GM21717 (cell line): ENCODE results near the gene PRDM16.

Source experiments
- ATAC-seq: cut with Tn5 transposase; IDR thresholded peaks from one replicate; pipeline ENCODE4 v1.9.1; 2021; ENCODE audit warnings: mild to moderate bottlenecking, moderate library complexity; ENCODE audit not compliant: unreplicated experiment

Gene PRDM16

DNA sequence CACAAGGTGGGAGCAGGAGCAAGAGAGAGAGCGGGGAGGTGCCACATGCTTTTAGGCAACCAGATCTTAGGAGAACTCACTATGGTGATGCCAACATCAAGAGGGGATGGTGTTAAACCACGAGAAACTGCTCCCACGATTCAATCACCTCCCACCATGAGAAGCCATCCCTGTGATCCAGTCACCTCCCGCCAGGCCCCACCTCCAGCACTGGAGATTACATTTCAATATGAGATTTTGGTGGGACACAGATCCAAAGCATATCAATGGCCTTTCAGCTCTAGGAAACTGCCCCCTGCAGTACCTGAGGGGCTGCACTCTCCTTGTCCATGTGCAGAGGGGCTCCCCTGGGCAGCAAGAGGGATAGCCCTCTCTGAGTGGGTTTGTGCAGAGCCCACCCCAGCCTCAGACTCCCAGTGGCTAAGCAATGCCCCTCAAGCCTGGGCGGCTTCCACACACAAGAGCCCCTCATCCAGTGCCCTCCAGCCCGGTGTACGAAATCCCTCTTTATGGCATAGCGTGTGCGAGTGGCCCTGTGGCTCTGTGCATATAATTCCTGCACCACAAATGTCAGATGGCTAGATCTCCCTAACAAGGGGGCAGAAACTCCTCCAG lies 15.5 kb upstream of the PRDM16 start:
- no peak for ATAC-seq

DNA sequence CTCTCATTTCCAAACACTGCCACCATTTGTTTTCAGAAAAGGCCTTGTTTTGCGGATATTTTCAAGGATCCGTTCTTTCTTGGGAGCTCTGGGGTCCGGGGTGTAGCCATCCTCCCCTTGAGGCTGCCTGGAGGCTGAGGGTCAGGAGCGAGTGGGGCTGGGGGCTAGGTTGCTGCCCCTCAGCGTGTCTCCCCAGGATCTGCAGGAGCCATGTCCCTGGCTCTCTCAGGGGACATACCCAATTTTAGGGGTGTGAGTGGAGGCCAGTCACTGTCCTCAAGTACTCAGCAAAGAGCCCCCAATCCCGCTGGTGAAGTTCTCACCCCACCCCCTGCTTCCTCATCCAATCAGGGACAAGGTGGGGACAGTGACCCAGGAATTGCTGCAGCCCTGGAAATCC lies 15.0 kb upstream of the PRDM16 start:
- no peak for ATAC-seq

DNA sequence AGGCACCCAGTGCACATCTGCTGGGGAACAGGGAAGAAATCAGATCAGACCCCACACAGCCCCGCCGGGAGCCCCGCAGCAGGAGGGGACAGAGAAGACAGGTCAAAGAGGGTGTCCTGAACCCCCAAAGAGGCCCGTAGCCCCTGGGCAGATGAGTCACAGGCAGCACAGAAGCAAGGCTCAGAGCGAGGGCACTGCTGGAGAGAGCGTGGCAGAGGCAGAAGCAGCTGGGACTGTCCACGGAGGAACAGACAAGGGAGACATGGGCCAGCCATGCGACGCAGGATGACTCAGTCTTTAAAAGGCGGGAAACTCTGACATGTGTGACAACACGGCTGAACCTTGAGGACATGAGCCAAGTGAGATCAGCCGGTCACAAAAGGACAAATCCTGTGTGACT lies 14.5 kb upstream of the PRDM16 start:
- ATAC-seq: no peak

DNA sequence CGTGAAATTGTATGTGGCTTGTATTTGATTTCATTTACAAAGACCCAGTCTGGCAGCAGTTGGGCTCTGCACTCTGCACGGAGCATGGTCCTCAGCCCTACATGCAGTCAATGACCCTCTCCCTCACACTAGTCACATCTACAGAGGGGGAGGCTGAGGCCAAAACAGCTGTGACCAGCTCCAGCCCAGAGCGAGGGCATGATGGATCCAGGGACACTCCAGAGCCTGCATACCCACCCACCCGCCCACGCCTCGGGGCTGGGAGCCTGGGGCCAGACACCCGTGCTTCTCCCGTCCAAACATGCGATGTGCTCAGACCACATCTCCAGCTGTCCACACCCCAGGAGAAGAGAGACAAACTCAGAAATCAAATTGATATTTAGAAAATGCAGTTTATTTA lies 14.0 kb upstream of the PRDM16 start:
- ATAC-seq: no peak

DNA sequence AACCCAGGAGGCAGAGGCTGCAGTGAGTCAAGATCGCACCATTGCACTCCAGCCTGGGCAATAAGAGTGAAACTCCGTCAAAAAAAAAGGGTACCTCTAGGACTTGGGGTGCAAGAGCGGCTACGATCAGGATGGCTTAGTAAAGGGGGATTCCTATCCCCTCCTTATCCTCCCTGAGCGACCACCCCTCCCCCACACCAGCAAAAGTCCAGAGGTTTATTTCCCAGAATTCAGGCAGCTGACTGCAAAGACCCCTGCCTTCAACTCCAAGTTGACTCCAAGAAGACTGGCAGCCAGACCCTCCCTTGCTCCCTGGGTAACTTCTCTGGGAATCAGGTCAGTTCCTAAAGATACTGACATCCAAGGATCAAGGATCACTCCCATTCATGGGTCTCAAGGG lies 12.4 kb upstream of the PRDM16 start:
- ATAC-seq: no peak

DNA sequence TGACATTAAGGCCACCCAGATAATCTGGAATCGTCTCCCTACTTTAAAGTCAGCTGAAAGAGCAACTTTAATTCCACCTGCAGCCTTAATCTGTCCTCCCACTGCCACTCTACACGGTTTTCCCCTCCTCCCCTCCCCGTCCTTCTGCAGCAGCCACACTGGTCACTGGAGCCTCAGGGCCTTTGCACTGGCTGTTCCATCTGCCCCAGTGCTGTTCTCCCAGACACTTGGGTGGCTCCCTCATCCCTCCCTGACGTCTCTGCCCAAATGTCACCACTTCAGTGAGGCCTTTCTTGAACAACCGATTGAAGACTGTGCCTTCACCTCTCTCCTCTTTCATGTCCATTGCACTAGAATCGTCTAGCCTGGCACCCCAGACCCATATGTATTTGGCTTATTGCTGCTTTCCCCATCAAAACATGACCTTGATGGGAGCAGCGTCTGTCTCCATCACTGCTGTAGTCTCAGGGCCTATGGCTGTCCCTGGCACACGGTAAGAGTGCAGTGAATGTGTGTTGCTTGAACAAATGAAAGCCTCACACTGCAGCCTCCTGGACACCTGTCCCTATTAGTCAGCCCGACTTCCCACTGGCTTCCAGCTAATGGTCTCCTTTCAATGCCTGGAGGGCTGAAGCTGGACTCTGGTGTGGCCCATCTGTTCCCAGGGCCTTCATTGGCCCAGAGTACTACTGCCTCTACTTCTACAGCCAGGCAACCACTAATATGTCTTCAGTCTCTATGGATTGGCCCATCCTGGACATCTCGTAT lies 10.6 kb upstream of the PRDM16 start:
- no peak for ATAC-seq

DNA sequence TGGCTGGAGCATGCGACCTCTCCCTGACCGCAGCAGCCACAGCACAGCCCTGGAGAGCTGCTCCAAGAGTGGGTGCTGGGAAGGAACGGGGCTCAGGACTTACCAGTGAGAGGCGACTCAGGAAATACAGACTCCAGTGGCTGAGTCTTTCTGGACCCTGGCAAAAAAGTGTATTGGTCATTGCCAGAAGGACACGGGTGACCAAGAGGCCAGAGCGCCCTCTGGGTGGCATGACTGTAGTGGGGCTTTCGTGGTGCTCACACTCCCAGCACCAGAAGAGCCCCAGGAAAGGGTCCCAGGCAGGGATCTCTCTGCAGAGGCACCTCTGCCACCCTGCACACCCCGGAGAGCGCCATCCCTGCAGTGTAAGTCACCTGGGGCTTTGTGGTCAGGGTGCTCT lies 8.9 kb upstream of the PRDM16 start:
- ATAC-seq: no peak

DNA sequence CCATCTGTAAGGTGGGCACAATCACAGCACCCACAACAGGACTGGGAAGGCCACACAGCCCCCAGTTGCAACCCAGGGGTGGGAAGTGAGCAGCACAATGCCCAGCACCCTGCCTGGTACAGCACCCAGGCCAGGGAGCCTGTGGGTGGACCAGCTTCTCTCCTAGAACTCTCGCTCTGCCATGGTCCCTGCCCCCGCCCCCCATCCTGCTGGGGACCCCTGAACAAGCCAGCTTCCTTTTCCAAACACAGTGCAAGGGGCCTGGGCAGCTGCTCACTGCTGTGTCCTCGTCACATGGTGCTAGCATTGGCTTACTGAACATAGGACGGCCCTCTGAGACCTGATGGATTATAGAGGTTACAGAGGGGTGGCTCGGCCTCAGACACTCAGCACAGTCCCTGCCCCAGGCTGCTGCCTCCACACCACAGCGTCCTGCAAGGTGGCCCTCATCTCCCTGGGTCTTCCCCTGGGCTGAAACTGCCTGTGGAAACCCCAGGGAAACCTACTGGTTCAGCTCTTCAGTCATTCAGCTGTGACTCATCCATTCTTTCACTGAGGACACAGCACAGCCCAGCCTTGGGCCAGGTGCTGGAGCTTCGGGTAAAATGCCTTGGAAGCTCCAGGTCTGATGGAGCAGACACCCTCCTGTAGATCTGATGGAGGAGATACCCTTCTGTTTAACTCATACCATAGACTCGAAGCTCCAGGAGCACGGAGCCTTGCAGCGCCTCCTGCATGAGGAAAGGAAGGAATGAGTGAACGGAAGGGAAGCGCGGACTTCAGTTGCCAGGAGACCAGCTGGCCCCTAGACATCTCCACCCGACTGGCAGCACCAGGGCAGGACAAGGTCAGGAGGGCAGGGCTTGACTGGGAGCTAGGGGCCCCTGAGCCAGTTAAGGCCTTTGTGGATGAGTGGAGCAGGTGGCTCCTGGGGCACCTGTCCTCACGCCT lies 8.1 kb upstream of the PRDM16 start:
- ATAC-seq: no peak

DNA sequence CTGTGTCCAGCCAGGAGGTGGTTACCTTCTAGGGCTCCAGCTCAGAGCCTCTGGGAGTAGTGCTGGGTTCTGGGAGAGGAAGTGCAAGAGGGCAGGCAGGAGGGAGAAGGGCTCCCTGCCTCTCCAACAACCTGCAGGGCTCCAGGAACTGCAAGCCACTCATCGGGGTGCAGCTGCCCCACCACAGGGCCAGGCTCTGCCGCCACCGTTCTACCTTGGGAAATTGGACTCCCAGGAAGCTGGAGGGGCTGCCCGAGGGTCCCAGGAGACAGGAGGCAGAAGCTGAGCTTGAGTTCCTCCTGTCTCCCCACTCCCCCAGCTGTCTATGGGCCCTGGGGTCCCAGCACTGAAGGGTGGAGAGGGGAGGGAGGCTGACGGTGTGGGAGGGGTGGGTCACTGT lies 7.4 kb upstream of the PRDM16 start:
- no peak for ATAC-seq

DNA sequence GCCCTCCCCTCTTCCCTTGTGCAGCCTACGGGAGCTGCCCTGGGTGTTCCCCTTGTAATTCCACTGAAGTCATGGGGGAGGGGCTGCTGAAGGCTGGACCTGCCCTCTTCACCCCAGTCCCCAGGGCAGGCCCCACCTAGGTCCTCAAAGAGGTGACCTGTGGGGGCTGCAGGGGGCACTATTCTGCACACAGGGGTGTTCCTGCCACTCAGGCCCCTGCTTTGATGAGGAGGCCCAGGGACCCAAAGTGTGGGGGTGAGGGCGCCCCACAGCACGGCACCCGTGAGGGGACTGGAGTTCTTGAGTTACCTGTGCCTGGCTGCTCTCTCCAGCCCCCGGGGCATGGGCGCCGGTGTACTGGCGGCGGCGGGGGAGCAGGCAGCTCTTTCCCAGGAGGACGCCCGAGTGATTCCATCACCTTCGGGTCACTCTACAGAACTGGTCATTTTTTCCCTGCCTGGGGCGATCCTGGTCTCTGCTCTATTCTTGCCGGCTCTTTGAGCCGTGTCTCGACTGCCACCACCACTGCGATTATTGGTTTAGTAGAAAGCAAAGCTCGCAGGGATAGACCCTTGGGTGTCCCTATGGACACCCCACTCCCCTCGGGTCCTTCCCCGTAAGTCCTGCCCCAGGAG lies 6.9 kb upstream of the PRDM16 start:
- no peak for ATAC-seq

DNA sequence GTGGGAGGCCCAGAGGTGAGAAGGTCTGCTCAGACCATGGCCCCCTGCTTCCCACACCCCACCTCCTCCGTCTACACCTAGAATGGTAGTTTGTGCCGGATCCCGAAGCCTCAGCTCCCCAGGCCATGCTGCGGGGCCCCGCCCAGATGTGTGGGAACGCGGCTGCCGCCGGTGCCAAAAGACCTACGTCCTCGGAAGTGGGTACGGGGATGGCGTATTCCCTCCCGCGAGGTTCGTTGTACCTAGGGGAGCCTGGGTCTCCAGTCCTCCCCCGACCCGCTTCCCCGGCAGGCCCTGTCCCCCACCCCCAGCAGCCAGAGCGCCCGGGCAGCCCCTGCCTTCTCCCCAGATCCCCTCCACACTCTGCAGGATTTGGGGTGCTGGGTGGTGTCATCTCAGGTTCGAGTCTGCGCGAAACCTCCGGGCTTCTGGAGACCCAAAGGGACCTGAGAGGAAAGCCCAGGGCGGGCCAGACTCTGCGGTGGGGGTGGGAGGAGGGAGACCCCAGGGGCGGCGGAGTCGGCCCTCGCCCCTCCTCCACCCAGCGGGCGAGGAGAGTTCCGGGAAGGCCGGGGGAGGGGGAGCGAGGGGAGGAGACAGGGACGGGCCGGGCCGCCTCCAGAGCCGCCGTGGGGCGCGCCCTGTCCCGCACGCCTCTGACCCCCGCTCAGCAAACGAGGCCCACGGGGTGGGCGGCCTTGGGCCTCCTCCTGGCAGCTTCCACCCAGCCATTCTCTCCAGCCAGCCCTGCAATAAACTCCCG lies 6.2 kb upstream of the PRDM16 start:
- ATAC-seq: no peak

DNA sequence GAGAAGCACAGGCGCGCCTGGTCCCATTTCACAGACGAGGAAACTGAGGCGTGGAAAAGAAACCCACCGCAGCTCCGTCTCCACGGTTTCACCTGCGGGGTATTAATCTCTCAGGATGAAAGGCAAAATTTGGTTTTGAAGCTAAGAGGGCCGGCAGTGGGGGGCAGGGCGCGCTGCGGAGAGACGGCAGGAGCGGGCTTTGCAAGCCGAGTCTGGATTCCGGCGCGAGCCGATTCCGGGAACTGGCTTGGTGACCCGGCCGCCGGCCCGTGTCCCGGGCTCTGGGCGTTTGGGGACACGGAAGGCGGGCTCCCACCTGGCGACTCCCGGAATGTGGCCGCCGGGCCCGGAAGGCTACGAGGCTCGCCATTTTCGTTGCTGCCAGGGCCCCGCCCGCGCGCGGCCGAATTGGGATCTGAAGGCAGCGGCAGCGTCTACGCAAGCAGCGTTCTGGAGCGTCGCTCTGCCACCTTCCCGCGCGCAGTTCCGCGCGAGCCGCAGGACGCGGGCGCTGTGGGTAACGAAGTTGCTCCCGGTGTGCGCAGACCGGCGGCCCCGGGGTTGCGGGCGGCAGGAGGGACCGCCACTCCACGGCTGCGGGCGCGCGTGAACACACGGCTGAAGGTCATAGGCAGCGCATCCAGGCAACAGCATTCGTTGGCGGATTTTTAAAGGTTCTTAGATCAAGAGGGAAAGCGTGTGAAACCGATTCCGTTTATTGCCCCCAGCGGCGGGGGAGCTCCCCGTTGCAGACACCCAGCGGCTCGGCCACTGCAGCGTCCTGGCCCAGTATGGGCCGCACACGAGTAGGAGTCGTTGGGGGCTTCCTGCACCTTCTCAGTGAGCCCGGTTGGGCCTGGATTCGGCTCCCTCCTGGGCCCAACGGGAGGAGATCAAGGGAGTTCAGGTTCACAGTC lies 5.4 kb upstream of the PRDM16 start:
- no peak for ATAC-seq

DNA sequence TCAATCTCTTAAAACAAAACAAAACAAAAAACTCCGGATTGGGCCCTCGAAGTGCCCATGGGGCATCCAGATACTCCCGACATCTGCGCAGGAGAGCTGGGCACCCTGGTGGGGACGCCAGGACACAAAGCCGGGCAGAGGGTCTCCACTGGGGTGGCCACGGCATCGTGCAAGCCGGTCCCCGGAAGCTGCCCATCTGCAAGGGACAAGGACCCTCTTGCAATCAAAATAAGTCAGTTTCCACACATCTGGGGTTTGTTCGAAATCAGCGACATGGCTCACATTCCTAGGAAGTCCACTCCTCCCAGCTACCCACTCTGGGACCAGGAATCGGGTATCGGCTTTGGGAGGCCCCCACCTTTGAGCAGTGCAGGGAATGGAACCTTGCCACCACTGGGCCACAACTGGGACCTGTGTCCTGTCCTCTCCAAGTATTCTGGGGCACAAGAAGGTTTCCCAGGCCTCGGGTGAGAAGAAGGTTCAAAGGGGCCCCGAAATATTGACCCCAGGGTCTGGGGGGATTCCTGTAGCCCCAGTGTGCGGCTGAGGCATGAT lies 4.6 kb upstream of the PRDM16 start:
- no peak for ATAC-seq

DNA sequence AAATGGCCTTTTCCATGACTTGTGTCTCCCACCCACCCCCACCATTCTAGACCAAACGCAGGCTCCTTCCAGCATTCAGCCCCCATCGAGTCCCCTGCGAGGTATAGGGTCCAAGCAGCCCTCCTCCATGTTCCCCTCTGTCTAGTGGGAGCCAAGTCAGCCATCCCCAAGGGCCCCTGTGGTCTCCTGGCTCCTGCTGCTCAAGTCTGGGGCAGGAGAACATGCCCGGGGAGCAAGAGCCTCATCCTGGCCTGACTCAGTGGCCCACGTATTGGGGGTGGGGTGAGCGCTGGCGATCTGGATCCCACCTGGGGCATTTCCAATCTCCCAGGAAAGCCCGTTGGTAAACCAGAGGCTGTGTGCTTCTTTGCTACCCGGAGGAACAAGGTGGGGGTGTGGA lies 4.1 kb upstream of the PRDM16 start:
- ATAC-seq: no peak

DNA sequence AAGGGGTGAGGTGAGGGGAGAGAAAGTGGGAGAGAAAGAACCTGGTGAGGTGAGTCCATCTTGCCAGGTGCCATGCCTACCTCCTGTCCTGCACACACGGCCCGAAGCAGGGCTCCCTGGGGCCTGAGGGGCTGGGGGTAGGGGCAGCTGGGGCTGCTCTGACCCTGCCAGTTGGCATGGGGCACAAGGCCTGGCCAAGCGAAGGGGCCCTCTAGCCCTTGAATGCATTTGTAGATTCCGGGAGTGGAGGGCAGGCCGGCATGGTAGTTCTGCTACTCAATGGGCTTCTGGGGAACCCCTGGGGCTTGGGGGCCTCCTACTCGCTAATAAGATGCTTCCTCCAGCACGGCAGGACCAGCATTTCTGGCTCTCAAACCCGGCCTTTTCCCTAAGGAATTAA lies 3.6 kb upstream of the PRDM16 start:
- no peak for ATAC-seq

DNA sequence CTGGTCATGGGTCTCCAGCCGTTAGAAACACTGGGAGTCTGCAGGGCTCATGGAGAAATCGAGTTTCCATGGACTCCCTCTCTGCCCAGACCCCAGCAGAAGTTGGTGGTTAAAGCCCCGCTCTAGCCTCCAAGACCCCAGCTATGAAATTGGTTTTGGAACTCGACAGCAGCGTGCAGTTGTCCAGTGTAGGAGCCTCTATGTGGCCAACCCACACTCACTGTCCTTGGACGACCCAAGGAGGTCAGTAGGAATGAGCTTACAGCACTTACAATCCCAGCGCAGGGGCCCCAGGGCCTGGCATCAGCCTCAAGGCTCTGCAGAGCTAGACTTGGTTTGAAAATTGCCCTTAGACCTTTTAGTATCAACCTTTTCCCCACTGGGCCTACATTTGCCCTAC lies 3.2 kb upstream of the PRDM16 start:
- ATAC-seq: no peak

DNA sequence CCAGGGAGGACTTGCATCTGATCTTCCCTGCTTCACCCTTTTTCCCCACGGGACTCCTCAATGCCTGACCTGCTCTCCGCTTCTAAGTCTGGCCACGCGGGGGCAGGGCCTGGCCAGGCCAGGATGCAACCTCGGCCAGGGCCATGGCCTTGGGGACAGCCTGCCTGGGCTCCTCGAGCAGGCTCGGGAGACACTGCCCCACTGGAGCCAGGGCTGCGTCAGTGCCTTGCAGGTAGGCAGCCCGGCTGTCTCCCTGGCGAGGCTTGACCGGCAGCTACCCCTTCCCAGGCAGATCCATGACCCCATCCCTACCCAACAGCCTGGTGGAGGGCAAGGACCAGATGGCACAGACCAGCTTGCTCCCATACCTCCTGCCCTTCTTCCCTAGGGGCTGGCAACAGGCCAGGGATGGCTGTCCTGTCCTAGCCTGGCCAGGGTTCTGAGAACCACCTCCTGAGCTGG lies 2.7 kb upstream of the PRDM16 start:
- no peak for ATAC-seq

DNA sequence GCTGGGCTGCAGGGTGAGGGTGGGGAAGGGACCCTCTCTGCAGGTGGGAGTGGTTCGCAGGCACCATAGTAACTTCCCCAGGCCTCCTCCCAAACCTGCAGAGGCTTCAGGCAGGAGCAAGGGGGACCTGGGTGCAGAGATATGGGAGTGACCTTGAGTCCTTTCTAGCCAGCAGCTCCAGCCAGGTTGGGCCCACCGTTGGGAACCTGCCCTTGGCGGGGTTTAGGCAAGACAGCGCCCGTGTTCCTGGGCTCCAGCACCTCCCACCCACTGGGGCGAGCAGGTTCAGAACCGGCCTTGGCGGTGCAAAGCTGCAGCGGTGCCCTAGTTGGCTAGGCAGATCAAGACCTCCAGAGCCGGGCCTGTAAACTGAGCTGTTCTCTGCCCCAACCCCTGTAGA lies 2.2 kb upstream of the PRDM16 start:
- ATAC-seq: no peak

DNA sequence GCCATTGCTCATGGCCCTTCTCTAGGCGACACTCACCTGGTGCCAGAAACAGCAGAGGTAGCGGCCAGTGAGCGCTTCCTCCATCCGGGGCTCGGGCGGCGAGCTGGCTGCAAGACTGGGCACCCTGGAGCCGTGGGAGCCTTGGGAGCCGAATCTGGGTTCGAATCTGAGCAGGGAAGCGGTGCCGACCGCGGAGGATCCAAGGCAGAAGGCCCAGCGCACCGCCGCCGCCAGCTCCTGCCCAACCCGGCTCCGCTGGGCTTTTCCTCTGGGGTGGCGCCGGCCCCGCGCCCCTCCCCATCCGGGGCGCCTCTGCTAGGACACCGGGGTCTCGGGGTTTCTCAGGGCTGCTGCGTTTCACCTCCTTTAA lies 1.7 kb upstream of the PRDM16 start:
- no peak for ATAC-seq
